Loucy (cell line): ENCODE results near the gene TP53TG5.

Source experiments
- EZH2phosphoT487 ChIP-seq: fragments of 200-600 bp; IDR thresholded peaks from 2 replicates; pipeline ENCODE4 v1.6.1; 2018; ENCODE audit warnings: antibody characterized with exemption, mild to moderate bottlenecking, moderate library complexity, borderline replicate concordance
- TF ChIP-seq, protein P1 (sequence below): fragments of 200-600 bp; sonication (generic); conservative IDR thresholded peaks from 2 replicates; pipeline ENCODE4 v1.5.1; 2014; ENCODE audit warnings: mild to moderate bottlenecking, antibody characterized with exemption, low read length

GRCh38 chr20:45391559-45391958, 13.4 kb upstream of the TP53TG5 start:
- TF ChIP-seq, protein P1, sequence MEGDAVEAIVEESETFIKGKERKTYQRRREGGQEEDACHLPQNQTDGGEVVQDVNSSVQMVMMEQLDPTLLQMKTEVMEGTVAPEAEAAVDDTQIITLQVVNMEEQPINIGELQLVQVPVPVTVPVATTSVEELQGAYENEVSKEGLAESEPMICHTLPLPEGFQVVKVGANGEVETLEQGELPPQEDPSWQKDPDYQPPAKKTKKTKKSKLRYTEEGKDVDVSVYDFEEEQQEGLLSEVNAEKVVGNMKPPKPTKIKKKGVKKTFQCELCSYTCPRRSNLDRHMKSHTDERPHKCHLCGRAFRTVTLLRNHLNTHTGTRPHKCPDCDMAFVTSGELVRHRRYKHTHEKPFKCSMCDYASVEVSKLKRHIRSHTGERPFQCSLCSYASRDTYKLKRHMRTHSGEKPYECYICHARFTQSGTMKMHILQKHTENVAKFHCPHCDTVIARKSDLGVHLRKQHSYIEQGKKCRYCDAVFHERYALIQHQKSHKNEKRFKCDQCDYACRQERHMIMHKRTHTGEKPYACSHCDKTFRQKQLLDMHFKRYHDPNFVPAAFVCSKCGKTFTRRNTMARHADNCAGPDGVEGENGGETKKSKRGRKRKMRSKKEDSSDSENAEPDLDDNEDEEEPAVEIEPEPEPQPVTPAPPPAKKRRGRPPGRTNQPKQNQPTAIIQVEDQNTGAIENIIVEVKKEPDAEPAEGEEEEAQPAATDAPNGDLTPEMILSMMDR = no peak
- TF ChIP-seq EZH2phosphoT487 = no peak
